NT2/D1 (cell line): Measurements from ENCODE around the gene PDE9A.

Source experiments
- SUZ12 ChIP-seq: IDR thresholded peaks from 2 replicates; pipeline ENCODE4 v1.6.1; 2011; ENCODE audit not compliant: insufficient read length, insufficient read depth; ENCODE audit errors: extremely low read depth
- YY1 ChIP-seq: IDR thresholded peaks from 2 replicates; pipeline ENCODE4 v1.6.1; 2011; ENCODE audit not compliant: insufficient read length, insufficient read depth
- ZNF274 ChIP-seq: IDR thresholded peaks from 2 replicates; pipeline ENCODE4 v1.6.1; 2011; ENCODE audit warnings: mild to moderate bottlenecking, low read depth, low read length

- TF ChIP-seq ZNF274, result no peak
- no peak for TF ChIP-seq YY1
- TF ChIP-seq SUZ12, result no peak
Measured at GRCh38 chr21:42662430-42663199, 9.2 kb downstream of the PDE9A start.
